Esophagus squamous epithelium (tissue), 5 donors: ENCODE measurements around the gene NEK1. TPM values are rescaled to one million over a fixed set of nuclear protein-coding genes. Genes with fewer than 3 reads are reported as not detected.

ENCODE experiments used
- DNase-seq: peaks from one replicate; lab custom pipeline; 2025; lab: John Stamatoyannopoulos, UW
- H3K27ac ChIP-seq, 4 donors: fragments of 200-600 bp; sonication (generic); one replicate each; pipeline ENCODE4 v1.5.1; 2016 to 2019; ENCODE audit warnings: mild to moderate bottlenecking in 1 of 4
- H3K27me3 ChIP-seq, 4 donors: fragments of 200-600 bp; sonication (generic); 1 replicate in 3 of 4; 2 replicates in 1 of 4; pipeline versions ENCODE4 v1.5.1 to v1.6.0; 2017 to 2021; ENCODE audit warnings: antibody characterized with exemption in 1 of 4
- H3K36me3 ChIP-seq, 3 donors: fragments of 200-600 bp; sonication (generic); one replicate each; pipeline ENCODE4 v1.5.1; 2016 to 2019
- H3K4me1 ChIP-seq, 3 donors: fragments of 200-600 bp; sonication (generic); one replicate each; pipeline ENCODE4 v1.5.1; 2017 to 2019
- H3K4me3 ChIP-seq, 4 donors: fragments of 200-600 bp; sonication (generic); 1 replicate in 3 of 4; 2 replicates in 1 of 4; pipeline ENCODE4 v1.5.1; 2016 to 2019; ENCODE audit warnings: mild to moderate bottlenecking in 2 of 4, moderate library complexity in 1 of 4
- H3K9me3 ChIP-seq, 3 donors: fragments of 200-600 bp; sonication (generic); one replicate each; pipeline ENCODE4 v1.5.1; 2016 to 2019
- CTCF ChIP-seq, 6 experiments: fragments of 450-650 bp in 4 of 6; fragments of 200-600 bp in 2 of 6; sonication (generic) in 2 of 6; IDR thresholded peaks; one replicate each; pipeline ENCODE4 v1.5.1; 2016 to 2019; ENCODE audit warnings: antibody characterized with exemption in 6 of 6, mild to moderate bottlenecking in 4 of 6, moderate library complexity in 4 of 6
- POLR2A ChIP-seq, 4 donors: fragments of 450-650 bp; IDR thresholded peaks; one replicate each; pipeline ENCODE4 v1.6.1; 2017; ENCODE audit warnings: antibody characterized with exemption in 4 of 4, mild to moderate bottlenecking in 4 of 4, moderate library complexity in 3 of 4
- WGBS, 2 donors: methylation state at CpG; one replicate each; pipeline ENCODE4 v1.1.5; 2018; 5-methylcytosine and 5-hydroxymethylcytosine counted together
- intact Hi-C: fragments of 100-400 bp; cut with DNase I; formaldehyde crosslinking; loops from one replicate; pipeline ENCODE4 v1.15.0; 2022
- total RNA-seq, 4 donors: library from RNA; depleted of rRNA; stranded (reverse); fragments of >200 nt; gene quantifications; one replicate each; pipeline ENCODE4 v1.1.0, GENCODE V29; 2016
- donor health status: DM: yes; HTN: yes; CAD: no.

NEK1 gene
- 10 to 100 TPM in 1 of 4 donors, 1 to 10 TPM in 3; 3.8 to 12.0 (median 7.5) TPM for total RNA-seq

- Histone ChIP-seq H3K27ac (peak within 1 kb of the TSS; percentile 96 to 99 (median 98)), H3K9me3 (no peaks in the 10 kb centered on the region), H3K4me1 (peaks cover 0 to 40% (median 10%) of the 10 kb centered on the region in 3 donors), H3K27me3 (no peaks in the 10 kb centered on the region), H3K36me3 (no peaks in the 10 kb centered on the region), H3K4me3 (peak within 1 kb of the TSS; percentile 77 to 94 (median 80))
- peak; percentile 51 for DNase-seq
- 0 to 1% methylated on average over 19 to 34 of the region's 61 CpGs for WGBS, 2 donors
- TF ChIP-seq POLR2A (IDR thresholded peaks at IDR 0.05) (peak in 2 of 4 donors; percentile 86 to 87), CTCF (IDR thresholded peaks at IDR 0.05) (peak in 1 of 6 experiments; percentile 17)
- intact Hi-C loops: loop anchor here (5.0 to 10.0 kb wide), 2 partner anchors 145 to 413 kb away; partner anchors contain the start of genes HPF1 and MFAP3L
Observed at GRCh38 chr4:169611991-169612870, at the start of gene NEK1. TSS of gene NEK1 (minus strand) at chr4:169612583. CDS start at chr4:169602630, 9,953 bp downstream.

- Histone ChIP-seq H3K4me1 (peaks cover 0 to 63% (median 5%) of the 10 kb centered on the region in 3 donors), H3K27ac (peak overlapping the region in 1 of 4 donors; percentile 87), H3K4me3 (no peak overlapping the region), H3K36me3 (peaks cover 0 to 3% (median 0%) of the 10 kb centered on the region in 3 donors), H3K27me3 (no peaks in the 10 kb centered on the region), H3K9me3 (no peaks in the 10 kb centered on the region)
- no peak for DNase-seq
- intact Hi-C loops: no loop called here
- WGBS, 2 donors: 90 to 100% methylated on average over 1 of the region's 1 CpG
- no peak for TF ChIP-seq POLR2A (IDR thresholded peaks at IDR 0.05)
- TF ChIP-seq CTCF (IDR thresholded peaks at IDR 0.05): no peak
Observed at GRCh38 chr4:169661761-169662160, 49.4 kb upstream of the NEK1 start.

- Histone ChIP-seq H3K36me3 (no peaks in the 10 kb centered on the region), H3K9me3 (no peaks in the 10 kb centered on the region), H3K4me1 (peaks cover 0 to 63% (median 5%) of the 10 kb centered on the region in 3 donors), H3K27ac (peak overlapping the region in 3 of 4 donors; percentile 69 to 91 (median 87)), H3K27me3 (no peaks in the 10 kb centered on the region), H3K4me3 (peak overlapping the region; percentile 17 to 59 (median 47))
- WGBS, 2 donors: 68 to 72% methylated on average over 3 of the region's 3 CpGs
- intact Hi-C loops: no loop called here
- DNase-seq: no peak
- TF ChIP-seq CTCF (IDR thresholded peaks at IDR 0.05): no peak
- TF ChIP-seq POLR2A (IDR thresholded peaks at IDR 0.05): no peak
Observed at GRCh38 chr4:169660929-169661328, 48.5 kb upstream of the NEK1 start.

GRCh38 chr4:169659716-169660670, 47.6 kb upstream of the NEK1 start:
- WGBS, 2 donors: 6 to 10% methylated on average over 14 of the region's 14 CpGs
- no peak for TF ChIP-seq CTCF (IDR thresholded peaks at IDR 0.05)
- TF ChIP-seq POLR2A (IDR thresholded peaks at IDR 0.05): peak in 1 of 4 donors; percentile 23
- Histone ChIP-seq H3K4me3 (peak overlapping the region; percentile 17 to 59 (median 47)), H3K9me3 (no peaks in the 10 kb centered on the region), H3K4me1 (peaks cover 0 to 61% (median 5%) of the 10 kb centered on the region in 3 donors), H3K27ac (peak overlapping the region; percentile 69 to 91 (median 80)), H3K36me3 (no peaks in the 10 kb centered on the region), H3K27me3 (no peaks in the 10 kb centered on the region)
- intact Hi-C loops: no loop called here
- DNase-seq: peak; percentile 7
